CD4-positive, CD25-positive, alpha-beta regulatory T cell (primary cell): Measurements from ENCODE around the gene HIC1. TPM values are rescaled to one million over a fixed set of nuclear protein-coding genes. Genes with fewer than 3 reads are reported as not detected.

Source experiments
- ATAC-seq, 2 donors: fragments of 150-1000 bp; cut with Tn5 transposase; one replicate each; pipeline ENCODE4 v1.10.0; 2021; ENCODE audit warnings: low read depth in 2 of 2, moderate number of reproducible peaks in 2 of 2, moderate library complexity in 1 of 2
- DNase-seq, 3 donors: peaks; one replicate each; pipeline versions ENCODE4 v3.0.0 to v3.0.0-alpha.2; 2012 to 2022; ENCODE audit warnings: mixed read lengths in 1 of 3
- H3K27ac ChIP-seq: one replicate; pipeline ENCODE4 v1.7.0; 2013; ENCODE audit warnings: mild to moderate bottlenecking, low read length; ENCODE audit not compliant: insufficient read depth, poor library complexity, severe bottlenecking
- H3K27me3 ChIP-seq: one replicate; pipeline ENCODE4 v1.7.0; 2013; ENCODE audit warnings: low read length; ENCODE audit not compliant: control insufficient read depth, insufficient read depth
- H3K36me3 ChIP-seq: one replicate; pipeline ENCODE4 v1.7.0; 2013; ENCODE audit warnings: mild to moderate bottlenecking, low read length, moderate library complexity; ENCODE audit not compliant: control insufficient read depth, insufficient read depth
- H3K4me1 ChIP-seq: 2 replicates; pipeline ENCODE4 v1.7.0; 2013; ENCODE audit warnings: mild to moderate bottlenecking, low read length; ENCODE audit not compliant: insufficient read depth, control insufficient read depth, poor library complexity, severe bottlenecking
- H3K4me3 ChIP-seq: one replicate; pipeline ENCODE4 v1.7.0; 2013; ENCODE audit warnings: low read depth, mild to moderate bottlenecking, low read length, moderate library complexity
- H3K9me3 ChIP-seq, 2 experiments: 1 replicate in 1 of 2; 2 replicates in 1 of 2; pipeline ENCODE4 v1.7.0; 2013; ENCODE audit warnings: low read length in 2 of 2, mild to moderate bottlenecking in 1 of 2, moderate library complexity in 1 of 2; ENCODE audit not compliant: control insufficient read depth in 2 of 2
- H3K27ac Mint-ChIP-seq, 3 donors: one replicate each; pipeline ENCODE4 v1.8.0; 2020 to 2022; ENCODE audit warnings: mild to moderate bottlenecking in 3 of 3, mixed read lengths in 3 of 3, moderate library complexity in 2 of 3
- H3K27me3 Mint-ChIP-seq: one replicate; pipeline ENCODE4 v1.8.0; 2022; ENCODE audit warnings: mild to moderate bottlenecking, mixed read lengths
- H3K36me3 Mint-ChIP-seq: one replicate; pipeline ENCODE4 v1.8.0; 2020; ENCODE audit warnings: mixed read lengths
- H3K4me1 Mint-ChIP-seq, 4 donors: one replicate each; pipeline ENCODE4 v1.8.0; 2020 to 2022; ENCODE audit warnings: mixed read lengths in 4 of 4, mild to moderate bottlenecking in 1 of 4
- H3K4me3 Mint-ChIP-seq, 4 donors: one replicate each; pipeline ENCODE4 v1.8.0; 2020 to 2022; ENCODE audit warnings: mild to moderate bottlenecking in 4 of 4, mixed read lengths in 4 of 4, moderate library complexity in 3 of 4
- H3K9me3 Mint-ChIP-seq, 7 donors: one replicate each; pipeline ENCODE4 v1.8.0; 2020 to 2022; ENCODE audit warnings: mixed read lengths in 7 of 7, mild to moderate bottlenecking in 3 of 7, moderate library complexity in 2 of 7
- polyA plus RNA-seq, 4 donors: library from polyadenylated mRNA; unstranded; fragments of 300-500 nt; fragmentation: Illumina TruSeq; gene quantifications; one replicate each; pipeline ENCODE4 v1.2.3, GENCODE V29; 2021
- total RNA-seq: library from RNA; stranded (reverse); gene quantifications from one replicate; pipeline ENCODE4 v1.2.3, GENCODE V29; 2022

Gene HIC1
- total and polyA plus RNA-seq, 5 donors from 2014 or later = 0.14 to 1.3 (median 0.64) TPM; not detected in 1

- Histone ChIP-seq H3K27me3 (no peaks in the 10 kb centered on the region), H3K36me3 (peaks cover 1% of the 10 kb centered on the region), H3K9me3 (no peaks in the 10 kb centered on the region), H3K27ac (no peak overlapping the region), H3K4me1 (peaks cover 26% of the 10 kb centered on the region), H3K4me3 (no peak overlapping the region)
- Mint-ChIP-seq H3K4me1 (peaks cover 0 to 50% (median 35%) of the 10 kb centered on the region in 4 donors), H3K27ac (peak overlapping the region in 2 of 3 donors; percentile 65 to 80), H3K9me3 (no peaks in the 10 kb centered on the region), H3K36me3 (peaks cover 11% of the 10 kb centered on the region), H3K4me3 (peak overlapping the region in 2 of 4 donors; percentile 30 to 74), H3K27me3 (no peaks in the 10 kb centered on the region)
- DNase-seq = no peak
- no peak for ATAC-seq
Observed at GRCh38 chr17:2092253-2092652, 37.4 kb downstream of the HIC1 start.

- H3K27ac ChIP-seq = no peak overlapping the region
- Mint-ChIP-seq H3K4me1 (peaks cover 3 to 39% (median 29%) of the 10 kb centered on the region in 4 donors), H3K4me3 (no peak overlapping the region), H3K27me3 (no peaks in the 10 kb centered on the region), H3K36me3 (peaks cover 14% of the 10 kb centered on the region), H3K9me3 (no peaks in the 10 kb centered on the region), H3K27ac (peak overlapping the region in 1 of 3 donors; percentile 26)
- peaks cover 3% of the 10 kb centered on the region for H3K36me3 ChIP-seq
- ATAC-seq (no peak), DNase-seq (no peak)
- H3K9me3 ChIP-seq = no peaks in the 10 kb centered on the region
- H3K4me1 ChIP-seq = peaks cover 17% of the 10 kb centered on the region
- no peak overlapping the region for H3K4me3 ChIP-seq
- H3K27me3 ChIP-seq = no peaks in the 10 kb centered on the region
Observed at GRCh38 chr17:2093349-2093748, 38.4 kb downstream of the HIC1 start.

GRCh38 chr17:2094891-2095535, 40.1 kb downstream of the HIC1 start:
- H3K27me3 Mint-ChIP-seq = no peaks in the 10 kb centered on the region
- Histone ChIP-seq H3K27ac (no peak overlapping the region), H3K9me3 (no peaks in the 10 kb centered on the region), H3K36me3 (peaks cover 3% of the 10 kb centered on the region), H3K4me1 (peaks cover 7% of the 10 kb centered on the region), H3K27me3 (no peaks in the 10 kb centered on the region), H3K4me3 (no peak overlapping the region)
- peaks cover 10% of the 10 kb centered on the region for H3K36me3 Mint-ChIP-seq
- ATAC-seq (no peak), DNase-seq (peak in 1 of 3 donors; percentile 16)
- H3K4me1 Mint-ChIP-seq = peaks cover 4 to 22% (median 19%) of the 10 kb centered on the region in 4 donors
- no peak overlapping the region for H3K27ac Mint-ChIP-seq
- no peak overlapping the region for H3K4me3 Mint-ChIP-seq
- no peaks in the 10 kb centered on the region for H3K9me3 Mint-ChIP-seq

GRCh38 chr17:2095536-2095910, 40.6 kb downstream of the HIC1 start:
- Mint-ChIP-seq H3K4me1 (peaks cover 4 to 18% (median 15%) of the 10 kb centered on the region in 4 donors), H3K36me3 (peaks cover 10% of the 10 kb centered on the region), H3K27me3 (no peaks in the 10 kb centered on the region), H3K9me3 (no peaks in the 10 kb centered on the region), H3K4me3 (no peak overlapping the region), H3K27ac (peak overlapping the region in 1 of 3 donors; percentile 52)
- Histone ChIP-seq H3K27me3 (no peaks in the 10 kb centered on the region), H3K36me3 (peaks cover 3% of the 10 kb centered on the region), H3K9me3 (no peaks in the 10 kb centered on the region), H3K4me1 (peaks cover 3% of the 10 kb centered on the region), H3K27ac (no peak overlapping the region), H3K4me3 (no peak overlapping the region)
- DNase-seq (no peak), ATAC-seq (no peak)

GRCh38 chr17:2101448-2102257, 46.8 kb downstream of the HIC1 start:
- H3K4me1 ChIP-seq = no peaks in the 10 kb centered on the region
- Mint-ChIP-seq H3K4me1 (peaks cover 4 to 11% (median 10%) of the 10 kb centered on the region in 4 donors), H3K27me3 (no peaks in the 10 kb centered on the region), H3K27ac (no peak overlapping the region), H3K9me3 (no peaks in the 10 kb centered on the region), H3K4me3 (no peak overlapping the region), H3K36me3 (peaks cover 27% of the 10 kb centered on the region)
- no peaks in the 10 kb centered on the region for H3K27me3 ChIP-seq
- no peak overlapping the region for H3K27ac ChIP-seq
- peak; percentile 53 to 71 for ATAC-seq
- peaks cover 8% of the 10 kb centered on the region for H3K36me3 ChIP-seq
- no peak overlapping the region for H3K4me3 ChIP-seq
- peak in 2 of 3 donors; percentile 29 to 61 for DNase-seq
- no peaks in the 10 kb centered on the region for H3K9me3 ChIP-seq

GRCh38 chr17:2102931-2103809, 48.3 kb downstream of the HIC1 start:
- no peaks in the 10 kb centered on the region for H3K9me3 ChIP-seq
- Mint-ChIP-seq H3K27ac (peak overlapping the region in 1 of 3 donors; percentile 47), H3K4me3 (peak overlapping the region in 1 of 4 donors; percentile 18), H3K36me3 (peaks cover 34% of the 10 kb centered on the region), H3K4me1 (peaks cover 3 to 14% (median 11%) of the 10 kb centered on the region in 4 donors), H3K27me3 (no peaks in the 10 kb centered on the region), H3K9me3 (no peaks in the 10 kb centered on the region)
- no peaks in the 10 kb centered on the region for H3K27me3 ChIP-seq
- H3K4me3 ChIP-seq = no peak overlapping the region
- H3K36me3 ChIP-seq = peaks cover 5% of the 10 kb centered on the region
- H3K27ac ChIP-seq = no peak overlapping the region
- no peaks in the 10 kb centered on the region for H3K4me1 ChIP-seq
- DNase-seq (no peak), ATAC-seq (no peak)

GRCh38 chr17:2105663-2106062, 50.8 kb downstream of the HIC1 start:
- Mint-ChIP-seq H3K36me3 (peaks cover 35% of the 10 kb centered on the region), H3K27me3 (no peaks in the 10 kb centered on the region), H3K4me1 (peaks cover 0 to 16% (median 12%) of the 10 kb centered on the region in 4 donors), H3K27ac (no peak overlapping the region), H3K9me3 (no peaks in the 10 kb centered on the region), H3K4me3 (no peak overlapping the region)
- Histone ChIP-seq H3K4me1 (no peaks in the 10 kb centered on the region), H3K36me3 (peaks cover 5% of the 10 kb centered on the region), H3K9me3 (no peaks in the 10 kb centered on the region), H3K27me3 (no peaks in the 10 kb centered on the region), H3K4me3 (no peak overlapping the region), H3K27ac (no peak overlapping the region)
- ATAC-seq (no peak), DNase-seq (no peak)
